Lung (tissue), 12 donors: ENCODE results near the gene CIT. TPM values are rescaled to one million over a fixed set of nuclear protein-coding genes. Genes with fewer than 3 reads are reported as not detected.

Experiments
- ATAC-seq: fragments of 200-7000 bp; cut with Tn5 transposase; one replicate; pipeline ENCODE4 v1.9.1; 2020; ENCODE audit warnings: moderate number of reproducible peaks; ENCODE audit not compliant: insufficient read depth, low FRiP score
- DNase-seq, 3 donors: peaks; one replicate each; pipeline ENCODE4 v3.0.0-alpha.2; 2013 to 2017
- H3K27ac ChIP-seq, 2 donors: one replicate each; pipeline ENCODE4 v1.5.1; 2013; ENCODE audit warnings: mild to moderate bottlenecking in 2 of 2, moderate library complexity in 2 of 2, control low read depth in 1 of 2, inconsistent platforms in 1 of 2, low read depth in 1 of 2, low read length in 1 of 2
- H3K27me3 ChIP-seq, 3 donors: one replicate each; pipeline ENCODE4 v1.5.1; 2013; ENCODE audit warnings: low read length in 2 of 3; ENCODE audit not compliant: control insufficient read depth in 3 of 3, insufficient read depth in 3 of 3
- H3K36me3 ChIP-seq, 4 donors: one replicate each; pipeline ENCODE4 v1.5.1; 2013; ENCODE audit warnings: low read length in 4 of 4, mild to moderate bottlenecking in 1 of 4, moderate library complexity in 1 of 4; ENCODE audit not compliant: control insufficient read depth in 4 of 4, insufficient read depth in 4 of 4
- H3K4me1 ChIP-seq, 5 donors: one replicate each; pipeline ENCODE4 v1.5.1; 2013; ENCODE audit warnings: low read length in 5 of 5, mild to moderate bottlenecking in 2 of 5, moderate library complexity in 1 of 5; ENCODE audit not compliant: control insufficient read depth in 5 of 5, insufficient read depth in 5 of 5
- H3K4me3 ChIP-seq: one replicate; pipeline ENCODE4 v1.5.1; 2013; ENCODE audit warnings: mild to moderate bottlenecking, control low read depth, moderate library complexity
- H3K9ac ChIP-seq, 2 donors: one replicate each; pipeline ENCODE4 v1.5.1; 2013; ENCODE audit warnings: low read length in 2 of 2, control low read depth in 1 of 2; ENCODE audit not compliant: insufficient read depth in 1 of 2
- H3K9me3 ChIP-seq, 4 donors: one replicate each; pipeline ENCODE4 v1.5.1; 2013; ENCODE audit warnings: low read length in 3 of 4, mild to moderate bottlenecking in 1 of 4, moderate library complexity in 1 of 4; ENCODE audit not compliant: control insufficient read depth in 4 of 4, insufficient read depth in 3 of 4
- CTCF ChIP-seq: IDR thresholded peaks from 2 replicates; pipeline ENCODE4 v1.5.1; 2012; ENCODE audit warnings: mild to moderate bottlenecking; ENCODE audit errors: control extremely low read depth, extremely low read depth
- WGBS, 2 donors: extraction: QIAGEN DNeasy Blood & Tissue Kit; methylation state at CpG; one replicate each; pipeline ENCODE4 v1.1.7; 2013; 5-methylcytosine and 5-hydroxymethylcytosine counted together
- polyA plus RNA-seq, 2 donors: library from polyadenylated mRNA; stranded (reverse); fragments of 200-250 nt; gene quantifications; one replicate each; pipeline ENCODE4 v1.2.1, GENCODE V29; 2013
- total RNA-seq, 2 donors: library from RNA; depleted of rRNA in 1 of 2; stranded (reverse); fragments of >200 nt in 1 of 2; gene quantifications; one replicate each; pipeline ENCODE4 v1.2.1, GENCODE V29; 2014 to 2021
- donor health status: control.
- donor health status: control.
- donor health status: Bipolar disorder and iron deficiency.
- donor health status: healthy.
- donor health status: DM: yes; HTN: yes; CAD: no.

The CIT gene
- total and polyA plus RNA-seq, 4 donors = 5.0 to 29.3 (median 14.9) TPM

- H3K27me3 ChIP-seq = no peaks in the 10 kb centered on the region
- no peaks in the 10 kb centered on the region for H3K4me1 ChIP-seq
- H3K9me3 ChIP-seq = no peaks in the 10 kb centered on the region
- H3K9ac ChIP-seq = no peak overlapping the region
- peaks cover 0 to 11% (median 6%) of the 10 kb centered on the region in 4 donors for H3K36me3 ChIP-seq
- H3K4me3 ChIP-seq = no peak overlapping the region
- no peak for DNase-seq
- no peak for ATAC-seq
- 95 to 96% methylated on average over 13 of the region's 13 CpGs for WGBS, 2 donors
- no peak for TF ChIP-seq CTCF
- H3K27ac ChIP-seq = no peak overlapping the region
These were observed 146.7 kb downstream of the CIT start for GRCh38 chr12:119730381-119730780.

DNA sequence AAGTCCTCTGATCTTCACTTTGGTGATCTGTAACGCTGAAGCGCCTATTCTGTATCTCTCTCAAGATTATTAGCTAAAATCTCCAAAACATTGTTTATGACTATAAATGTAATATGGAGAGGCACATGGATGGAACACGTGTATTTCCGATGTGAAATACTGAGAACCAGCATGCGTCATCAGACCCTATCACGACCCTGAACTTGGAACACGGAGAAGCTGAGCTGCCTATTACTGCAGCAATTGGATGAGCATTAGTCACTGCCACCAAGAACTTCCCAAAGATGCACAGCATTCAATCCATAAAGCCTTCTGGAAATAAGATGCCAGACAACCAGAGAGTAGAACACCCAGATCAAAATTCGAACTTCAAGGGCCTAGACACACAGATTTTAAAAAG lies 147.2 kb downstream of the CIT start:
- H3K4me3 ChIP-seq = no peak overlapping the region
- no peaks in the 10 kb centered on the region for H3K4me1 ChIP-seq
- H3K27ac ChIP-seq = no peak overlapping the region
- no peak for ATAC-seq
- WGBS, 2 donors = 96 to 98% methylated on average over 8 of the region's 8 CpGs
- H3K9ac ChIP-seq = no peak overlapping the region
- no peak for DNase-seq
- peaks cover 0 to 11% (median 6%) of the 10 kb centered on the region in 4 donors for H3K36me3 ChIP-seq
- H3K9me3 ChIP-seq = no peaks in the 10 kb centered on the region
- no peaks in the 10 kb centered on the region for H3K27me3 ChIP-seq
- no peak for TF ChIP-seq CTCF

- no peak for TF ChIP-seq CTCF
- 66 to 86% methylated on average over 6 of the region's 6 CpGs for WGBS, 2 donors
These were observed 148.7 kb downstream of the CIT start for GRCh38 chr12:119728444-119728745.

More at GRCh38 chr12:119728444-119728745, 148.7 kb downstream of the CIT start:
- H3K27ac ChIP-seq = no peak overlapping the region
- H3K9ac ChIP-seq = no peak overlapping the region
- no peaks in the 10 kb centered on the region for H3K36me3 ChIP-seq
- ATAC-seq (no peak), DNase-seq (no peak)
- H3K9me3 ChIP-seq = no peaks in the 10 kb centered on the region
- H3K4me1 ChIP-seq = no peaks in the 10 kb centered on the region
- H3K27me3 ChIP-seq = no peaks in the 10 kb centered on the region
- no peak overlapping the region for H3K4me3 ChIP-seq
